ENCODE measurements around the gene SPATA3.

DNA sequence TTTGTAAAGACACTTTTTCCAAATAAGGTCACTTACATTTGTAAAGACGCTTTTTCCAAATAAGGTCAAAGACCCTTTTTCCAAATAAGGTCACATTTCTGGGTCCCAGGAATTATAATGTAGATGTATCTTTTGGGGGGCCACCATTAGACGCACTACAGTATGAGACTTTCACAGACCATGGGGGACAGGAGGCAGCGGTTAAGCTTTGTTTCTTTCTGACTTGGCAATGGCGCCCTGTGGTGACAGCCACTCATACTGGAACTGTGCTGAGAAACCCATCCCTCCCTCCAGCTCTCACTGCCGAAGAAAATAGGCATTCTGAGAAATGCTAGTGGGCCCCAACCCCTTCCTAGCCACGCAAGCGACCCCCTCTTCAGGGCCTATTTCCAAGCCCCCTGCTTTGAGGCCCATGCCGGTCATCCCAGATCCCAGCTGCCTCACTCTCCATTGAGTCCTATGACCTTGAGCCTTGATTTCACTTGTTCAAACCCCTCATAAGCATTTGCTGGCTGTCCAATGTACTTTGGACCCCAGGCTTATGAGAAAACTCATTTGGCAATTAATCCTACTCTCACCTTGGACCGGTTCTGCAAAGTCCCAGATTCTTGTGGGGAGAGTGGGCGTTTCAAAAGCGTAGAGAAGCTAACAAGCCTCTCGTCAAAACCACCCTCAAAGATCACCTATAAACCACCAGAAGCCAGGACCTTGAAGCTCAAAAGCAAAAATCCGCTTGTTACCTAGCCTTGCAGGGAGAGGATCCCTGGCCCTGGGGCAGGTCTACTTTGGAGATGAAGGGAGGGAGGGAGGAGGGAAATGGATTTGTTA lies 11.3 kb upstream of the SPATA3 start:
- TF ChIP-seq, protein P1, sequence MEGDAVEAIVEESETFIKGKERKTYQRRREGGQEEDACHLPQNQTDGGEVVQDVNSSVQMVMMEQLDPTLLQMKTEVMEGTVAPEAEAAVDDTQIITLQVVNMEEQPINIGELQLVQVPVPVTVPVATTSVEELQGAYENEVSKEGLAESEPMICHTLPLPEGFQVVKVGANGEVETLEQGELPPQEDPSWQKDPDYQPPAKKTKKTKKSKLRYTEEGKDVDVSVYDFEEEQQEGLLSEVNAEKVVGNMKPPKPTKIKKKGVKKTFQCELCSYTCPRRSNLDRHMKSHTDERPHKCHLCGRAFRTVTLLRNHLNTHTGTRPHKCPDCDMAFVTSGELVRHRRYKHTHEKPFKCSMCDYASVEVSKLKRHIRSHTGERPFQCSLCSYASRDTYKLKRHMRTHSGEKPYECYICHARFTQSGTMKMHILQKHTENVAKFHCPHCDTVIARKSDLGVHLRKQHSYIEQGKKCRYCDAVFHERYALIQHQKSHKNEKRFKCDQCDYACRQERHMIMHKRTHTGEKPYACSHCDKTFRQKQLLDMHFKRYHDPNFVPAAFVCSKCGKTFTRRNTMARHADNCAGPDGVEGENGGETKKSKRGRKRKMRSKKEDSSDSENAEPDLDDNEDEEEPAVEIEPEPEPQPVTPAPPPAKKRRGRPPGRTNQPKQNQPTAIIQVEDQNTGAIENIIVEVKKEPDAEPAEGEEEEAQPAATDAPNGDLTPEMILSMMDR (IDR thresholded peaks at IDR 0.05; ENCODE audit: low read depth, low read length, poor library complexity, severe bottlenecking) = no peak
- no peak for TF ChIP-seq EZH2phosphoT487 (IDR thresholded peaks at IDR 0.05; ENCODE audit: borderline replicate concordance, low read length)

Measured in DOHH2 (cell line).